Gastrocnemius medialis (tissue), 4 donors: ENCODE results near the gene TTLL3.

Experiments
- POLR2A ChIP-seq, 2 donors: fragments of 450-650 bp; IDR thresholded peaks; one replicate each; pipeline ENCODE4 v1.6.1; 2017; ENCODE audit warnings: antibody characterized with exemption in 2 of 2, mild to moderate bottlenecking in 2 of 2, moderate library complexity in 2 of 2
- TF ChIP-seq, protein P1 (sequence below), 5 experiments: fragments of 450-650 bp in 3 of 5; fragments of 200-600 bp in 2 of 5; sonication (generic) in 2 of 5; IDR thresholded peaks in 4 of 5; conservative IDR thresholded peaks in 1 of 5; 1 replicate in 4 of 5; 2 replicates in 1 of 5; pipeline ENCODE4 v1.5.1; 2016 to 2019; ENCODE audit warnings: antibody characterized with exemption in 5 of 5, mild to moderate bottlenecking in 3 of 5, moderate library complexity in 3 of 5

DNA sequence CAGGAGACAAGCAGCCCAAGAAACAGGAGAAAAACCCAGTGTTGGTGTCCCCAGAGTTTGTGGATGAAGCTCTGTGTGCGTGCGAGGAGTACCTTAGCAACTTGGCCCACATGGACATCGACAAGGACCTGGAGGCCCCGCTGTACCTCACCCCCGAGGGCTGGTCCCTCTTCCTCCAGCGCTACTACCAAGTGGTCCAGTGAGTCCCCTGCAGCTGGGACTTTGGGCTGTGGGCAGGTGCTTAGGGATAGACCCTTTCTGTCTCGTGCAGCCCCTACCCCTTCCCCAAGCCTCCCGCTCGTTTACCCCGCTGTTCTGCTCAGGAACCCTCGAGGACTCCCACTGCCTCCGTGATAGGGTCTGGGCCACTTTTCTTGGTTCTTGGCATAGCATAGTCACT, 10.5 kb downstream of the TTLL3 start:
- TF ChIP-seq, protein P1, sequence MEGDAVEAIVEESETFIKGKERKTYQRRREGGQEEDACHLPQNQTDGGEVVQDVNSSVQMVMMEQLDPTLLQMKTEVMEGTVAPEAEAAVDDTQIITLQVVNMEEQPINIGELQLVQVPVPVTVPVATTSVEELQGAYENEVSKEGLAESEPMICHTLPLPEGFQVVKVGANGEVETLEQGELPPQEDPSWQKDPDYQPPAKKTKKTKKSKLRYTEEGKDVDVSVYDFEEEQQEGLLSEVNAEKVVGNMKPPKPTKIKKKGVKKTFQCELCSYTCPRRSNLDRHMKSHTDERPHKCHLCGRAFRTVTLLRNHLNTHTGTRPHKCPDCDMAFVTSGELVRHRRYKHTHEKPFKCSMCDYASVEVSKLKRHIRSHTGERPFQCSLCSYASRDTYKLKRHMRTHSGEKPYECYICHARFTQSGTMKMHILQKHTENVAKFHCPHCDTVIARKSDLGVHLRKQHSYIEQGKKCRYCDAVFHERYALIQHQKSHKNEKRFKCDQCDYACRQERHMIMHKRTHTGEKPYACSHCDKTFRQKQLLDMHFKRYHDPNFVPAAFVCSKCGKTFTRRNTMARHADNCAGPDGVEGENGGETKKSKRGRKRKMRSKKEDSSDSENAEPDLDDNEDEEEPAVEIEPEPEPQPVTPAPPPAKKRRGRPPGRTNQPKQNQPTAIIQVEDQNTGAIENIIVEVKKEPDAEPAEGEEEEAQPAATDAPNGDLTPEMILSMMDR (IDR thresholded peaks at IDR 0.05 in 4 of 5, conservative IDR thresholded peaks at IDR 0.05 in 1 of 5), result no peak
- no peak for TF ChIP-seq POLR2A (IDR thresholded peaks at IDR 0.05)
